Stimulated activated CD4-positive, alpha-beta T cell treated with anti-CD3 and anti-CD28 coated beads, Interleukin-12 subunit alpha, Interleukin-12 subunit beta, amount 100 ng/mL, for 4 hours (primary cell): Measurements from ENCODE around the gene DENND5A.
"Not testable (repeated sequence)": the region's sequence is repeated elsewhere in the genome, so short reads cannot be mapped to it uniquely, and the experiment has no call there.

ENCODE experiments used
- DNase-seq: peaks from one replicate; pipeline ENCODE4 v3.0.0-alpha.2; 2020

Gene DENND5A

GRCh38 chr11:9264316-9265210 lies 587 bp downstream of the DENND5A start:
- DNase-seq, result peak; percentile 28

GRCh38 chr11:9263840-9264315 lies 1.3 kb downstream of the DENND5A start:
- peak; percentile 33 for DNase-seq

GRCh38 chr11:9260838-9261146 lies 4.4 kb downstream of the DENND5A start:
- DNase-seq, result not testable (repeated sequence)

- DNase-seq, result no peak
Observed at GRCh38 chr11:9259981-9260837, 4.9 kb downstream of the DENND5A start.

GRCh38 chr11:9258279-9258678 lies 6.9 kb downstream of the DENND5A start:
- DNase-seq, result not testable (repeated sequence)

- DNase-seq, result no peak
Observed at GRCh38 chr11:9254416-9254815, 10.7 kb downstream of the DENND5A start.

- no peak for DNase-seq
Observed at GRCh38 chr11:9253086-9253485, 12.1 kb downstream of the DENND5A start.

- no peak for DNase-seq
Observed at GRCh38 chr11:9251311-9251710, 13.8 kb downstream of the DENND5A start.

- DNase-seq, result no peak
Observed at GRCh38 chr11:9250139-9250582, 15.0 kb downstream of the DENND5A start.

GRCh38 chr11:9249252-9249651 lies 15.9 kb downstream of the DENND5A start:
- no peak for DNase-seq

- no peak for DNase-seq
Observed at GRCh38 chr11:9247863-9248262, 17.3 kb downstream of the DENND5A start.

- DNase-seq, result not testable (repeated sequence)
Observed at GRCh38 chr11:9236242-9236641, 28.9 kb downstream of the DENND5A start.

- no peak for DNase-seq
Observed at GRCh38 chr11:9232482-9232881, 32.7 kb downstream of the DENND5A start.

GRCh38 chr11:9231848-9232177 lies 33.3 kb downstream of the DENND5A start:
- no peak for DNase-seq

- DNase-seq, result no peak
Observed at GRCh38 chr11:9230296-9230695, 34.9 kb downstream of the DENND5A start.

GRCh38 chr11:9228091-9228490 lies 37.1 kb downstream of the DENND5A start:
- DNase-seq, result no peak

GRCh38 chr11:9225748-9226298 lies 39.3 kb downstream of the DENND5A start:
- DNase-seq, result no peak

- no peak for DNase-seq
Observed at GRCh38 chr11:9222654-9223053, 42.5 kb downstream of the DENND5A start.

GRCh38 chr11:9220853-9221252 lies 44.3 kb downstream of the DENND5A start:
- not testable (repeated sequence) for DNase-seq

GRCh38 chr11:9219572-9219971 lies 45.6 kb downstream of the DENND5A start:
- DNase-seq, result no peak

GRCh38 chr11:9219115-9219514 lies 46.0 kb downstream of the DENND5A start:
- DNase-seq, result no peak

- no peak for DNase-seq
Observed at GRCh38 chr11:9214765-9215164, 50.4 kb downstream of the DENND5A start.

- no peak for DNase-seq
Observed at GRCh38 chr11:9211322-9211721, 53.8 kb downstream of the DENND5A start.

- DNase-seq, result no peak
Observed at GRCh38 chr11:9210922-9211320, 54.2 kb downstream of the DENND5A start.
